ENCODE measurements around the gene SLC43A3.

- no peak for TF ChIP-seq GATA2 (IDR thresholded peaks at IDR 0.05; ENCODE audit: low read depth, low read length)
- TF ChIP-seq GATA3 (IDR thresholded peaks at IDR 0.05; ENCODE audit: low read depth, low read length): no peak
Observed at GRCh38 chr11:57458410-57459163, 31.7 kb upstream of the SLC43A3 start.
